SK-N-SH treated with all-trans-retinoic acid at 6 μM for 48 hours (cell line): ENCODE results near the gene MTFR1L.

ENCODE experiments used
- ATAC-seq: fragments of 200-7000 bp; cut with Tn5 transposase; 3 replicates; pipeline ENCODE4 v1.9.1; 2020; ENCODE audit warnings: mild to moderate bottlenecking, moderate library complexity
- ARNTL ChIP-seq: fragments of 450-650 bp; formaldehyde crosslinking; IDR thresholded peaks from 2 replicates; pipeline ENCODE4 v1.5.0; 2020; ENCODE audit warnings: low read depth, mild to moderate bottlenecking, moderate library complexity, borderline replicate concordance
- CREB5 ChIP-seq: fragments of 250-450 bp; sonication (Bioruptor Pico); IDR thresholded peaks from 2 replicates; pipeline ENCODE4 v1.5.1; 2020; ENCODE audit warnings: low read depth, mild to moderate bottlenecking, moderate library complexity
- CSDC2 ChIP-seq: fragments of 250-450 bp; sonication (Bioruptor Pico); IDR thresholded peaks from 2 replicates; pipeline ENCODE4 v1.5.0; 2020; ENCODE audit warnings: mild to moderate bottlenecking, moderate library complexity
- CSRNP3 ChIP-seq: fragments of 250-450 bp; sonication (Bioruptor Pico); IDR thresholded peaks from 2 replicates; pipeline ENCODE4 v1.5.1; 2021; ENCODE audit warnings: mild to moderate bottlenecking, moderate library complexity
- ESRRG ChIP-seq: fragments of 250-450 bp; sonication (Bioruptor Pico); IDR thresholded peaks from 2 replicates; pipeline ENCODE4 v1.6.1; 2021; ENCODE audit warnings: mild to moderate bottlenecking
- GLIS3 ChIP-seq: fragments of 250-450 bp; sonication (Bioruptor Pico); IDR thresholded peaks from 2 replicates; pipeline ENCODE4 v1.5.0; 2020; ENCODE audit warnings: mild to moderate bottlenecking, moderate library complexity
- ISL1 ChIP-seq: fragments of 250-450 bp; sonication (Bioruptor Pico); IDR thresholded peaks from 2 replicates; pipeline ENCODE4 v2.1.2; 2022; ENCODE audit warnings: mild to moderate bottlenecking, moderate library complexity
- OSR1 ChIP-seq: fragments of 250-450 bp; sonication (Bioruptor Pico); IDR thresholded peaks from 2 replicates; pipeline ENCODE4 v1.8.0; 2022; ENCODE audit warnings: moderate library complexity, mild to moderate bottlenecking, inconsistent platforms
- RARB ChIP-seq: fragments of 250-450 bp; sonication (Bioruptor Pico); IDR thresholded peaks from 2 replicates; pipeline ENCODE4 v1.8.0; 2021; ENCODE audit warnings: mild to moderate bottlenecking, moderate library complexity
- SNAI2 ChIP-seq: fragments of 250-450 bp; sonication (Bioruptor Pico); IDR thresholded peaks from 2 replicates; pipeline ENCODE4 v1.5.0; 2020; ENCODE audit warnings: mild to moderate bottlenecking, moderate library complexity
- TCF4 ChIP-seq: fragments of 250-450 bp; sonication (Bioruptor Pico); IDR thresholded peaks from 2 replicates; pipeline ENCODE4 v1.8.0; 2021; ENCODE audit warnings: mild to moderate bottlenecking, moderate library complexity, borderline replicate concordance
- TOX ChIP-seq: fragments of 250-450 bp; sonication (Bioruptor Pico); IDR thresholded peaks from 2 replicates; pipeline ENCODE4 v1.8.0; 2021; ENCODE audit warnings: mild to moderate bottlenecking, moderate library complexity, borderline replicate concordance
- TSHZ2 ChIP-seq: fragments of 250-450 bp; sonication (Bioruptor Pico); IDR thresholded peaks from 2 replicates; pipeline ENCODE4 v1.5.0; 2020; ENCODE audit warnings: mild to moderate bottlenecking, moderate library complexity
- ZC3H10 ChIP-seq: fragments of 250-450 bp; sonication (Bioruptor Pico); IDR thresholded peaks from 2 replicates; pipeline ENCODE4 v1.5.1; 2021; ENCODE audit warnings: mild to moderate bottlenecking, moderate library complexity
- ZFP30 ChIP-seq: fragments of 450-650 bp; formaldehyde crosslinking; IDR thresholded peaks from 2 replicates; pipeline ENCODE4 v1.5.0; 2022; ENCODE audit warnings: mild to moderate bottlenecking, moderate library complexity
- ZNF565 ChIP-seq: fragments of 450-650 bp; formaldehyde crosslinking; conservative IDR thresholded peaks from 2 replicates; pipeline ENCODE4 v1.5.0; 2020; ENCODE audit warnings: low read depth, mild to moderate bottlenecking, moderate library complexity
- ZNF8 ChIP-seq: fragments of 450-650 bp; formaldehyde crosslinking; IDR thresholded peaks from 2 replicates; pipeline ENCODE4 v1.5.0; 2020; ENCODE audit warnings: mild to moderate bottlenecking, moderate library complexity
- TF ChIP-seq, protein P1 (sequence below): fragments of 250-450 bp; sonication (Bioruptor Pico); IDR thresholded peaks from 2 replicates; pipeline ENCODE4 v1.8.0; 2021; ENCODE audit warnings: low read depth, mild to moderate bottlenecking, moderate library complexity, borderline replicate concordance

Gene MTFR1L

DNA sequence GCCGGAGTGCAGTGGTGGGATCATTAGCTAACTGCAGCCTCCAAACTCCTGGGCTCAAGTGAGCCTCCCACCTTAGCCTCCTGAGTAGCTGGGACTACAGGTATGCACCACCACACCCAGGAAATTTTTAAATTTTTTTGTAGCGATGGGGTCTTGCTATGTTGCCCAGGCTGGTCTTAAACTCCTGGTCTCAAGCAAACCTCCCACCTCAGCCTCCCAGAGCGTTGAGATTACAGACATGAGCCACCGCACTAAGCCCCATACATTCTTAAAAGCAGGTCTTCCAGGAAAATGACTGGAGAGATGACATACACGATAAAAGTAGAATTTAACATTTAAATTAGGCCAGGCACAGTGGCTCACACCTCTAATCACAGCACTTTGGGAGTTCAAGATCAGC lies 13.4 kb downstream of the MTFR1L start (continued):
- TF ChIP-seq TSHZ2 (CRISPR knock-in tag) = no peak
- TF ChIP-seq CREB5 = no peak
- TF ChIP-seq RARB = no peak
- no peak for TF ChIP-seq ISL1
- TF ChIP-seq ZNF565 (CRISPR knock-in tag) = no peak

DNA sequence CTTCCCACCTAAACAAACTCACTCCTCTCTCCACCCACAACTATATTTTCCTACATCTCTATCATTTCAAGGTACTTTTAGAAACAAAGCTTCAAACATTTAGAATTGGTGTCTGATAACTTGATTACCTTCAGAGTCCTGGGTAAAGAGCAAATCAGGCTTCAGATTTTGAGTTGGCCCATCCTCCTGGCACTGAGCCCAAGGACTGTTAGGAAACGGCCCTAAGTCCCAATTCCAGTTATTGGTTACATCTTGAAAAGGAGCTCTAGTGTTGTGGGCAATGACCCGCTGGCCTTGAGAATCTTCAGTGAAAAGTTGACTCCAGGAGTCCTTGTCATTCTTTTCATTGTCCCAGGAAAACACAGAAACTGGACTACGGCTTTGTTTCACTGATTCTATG lies 15.1 kb downstream of the MTFR1L start:
- no peak for ATAC-seq
- TF ChIP-seq ZNF565 (CRISPR knock-in tag) (no peak), ESRRG (CRISPR knock-in tag) (no peak), TCF4 (CRISPR knock-in tag) (no peak), GLIS3 (CRISPR knock-in tag) (no peak), ZFP30 (CRISPR knock-in tag) (no peak), TOX (CRISPR knock-in tag) (no peak), ZNF8 (no peak), CSRNP3 (CRISPR knock-in tag) (no peak), ARNTL (CRISPR knock-in tag) (no peak), CREB5 (no peak), CSDC2 (no peak)

DNA sequence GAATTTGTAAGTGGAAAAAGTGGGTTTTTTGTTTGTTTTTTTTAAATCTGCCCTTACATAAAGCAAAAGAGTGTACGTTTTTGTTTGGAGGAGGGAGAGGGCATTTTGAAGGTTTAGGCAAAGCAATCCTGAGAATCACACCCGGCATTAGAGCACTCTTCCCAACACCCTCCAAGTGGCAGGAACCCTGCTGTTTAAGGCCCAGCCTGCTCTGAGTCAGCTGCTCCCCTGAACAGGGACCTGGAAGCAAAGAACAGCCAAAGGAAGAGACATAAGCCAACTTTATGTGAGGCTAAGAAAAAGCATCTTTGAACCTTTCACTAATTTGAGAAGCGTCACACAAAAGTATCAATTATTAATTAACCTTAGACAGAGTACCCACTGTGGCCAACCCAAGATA lies 16.9 kb downstream of the MTFR1L start:
- no peak for TF ChIP-seq ESRRG (CRISPR knock-in tag)
- TF ChIP-seq, protein P1, sequence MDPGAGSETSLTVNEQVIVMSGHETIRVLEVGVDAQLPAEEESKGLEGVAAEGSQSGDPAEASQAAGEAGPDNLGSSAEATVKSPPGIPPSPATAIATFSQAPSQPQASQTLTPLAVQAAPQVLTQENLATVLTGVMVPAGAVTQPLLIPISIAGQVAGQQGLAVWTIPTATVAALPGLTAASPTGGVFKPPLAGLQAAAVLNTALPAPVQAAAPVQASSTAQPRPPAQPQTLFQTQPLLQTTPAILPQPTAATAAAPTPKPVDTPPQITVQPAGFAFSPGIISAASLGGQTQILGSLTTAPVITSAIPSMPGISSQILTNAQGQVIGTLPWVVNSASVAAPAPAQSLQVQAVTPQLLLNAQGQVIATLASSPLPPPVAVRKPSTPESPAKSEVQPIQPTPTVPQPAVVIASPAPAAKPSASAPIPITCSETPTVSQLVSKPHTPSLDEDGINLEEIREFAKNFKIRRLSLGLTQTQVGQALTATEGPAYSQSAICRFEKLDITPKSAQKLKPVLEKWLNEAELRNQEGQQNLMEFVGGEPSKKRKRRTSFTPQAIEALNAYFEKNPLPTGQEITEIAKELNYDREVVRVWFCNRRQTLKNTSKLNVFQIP = no peak
- TF ChIP-seq ZC3H10 (CRISPR knock-in tag) = no peak
- no peak for TF ChIP-seq CSRNP3 (CRISPR knock-in tag)
- no peak for TF ChIP-seq ARNTL (CRISPR knock-in tag)
- TF ChIP-seq ZNF8 = no peak
- no peak for TF ChIP-seq SNAI2
- TF ChIP-seq OSR1 (CRISPR knock-in tag) = no peak
- TF ChIP-seq TSHZ2 (CRISPR knock-in tag) = no peak
- no peak for ATAC-seq
